T-helper 2 cell treated with Interferon-gamma antibody and Interleukin-4, amounts not matched to agents 5 μg/mL and 100 μg/mL, for 36 hours (primary cell): Measurements from ENCODE around the gene TMEM132C.
"Not testable (repeated sequence)": the region's sequence is repeated elsewhere in the genome, so short reads cannot be mapped to it uniquely, and the experiment has no call there.

Experiments used
- DNase-seq: peaks from one replicate; pipeline ENCODE4 v3.0.0; 2021; ENCODE audit warnings: low spot score
- H3K27ac Mint-ChIP-seq: one replicate; pipeline ENCODE4 v1.8.0; 2021; ENCODE audit warnings: mild to moderate bottlenecking, mixed read lengths
- H3K27me3 Mint-ChIP-seq: one replicate; pipeline ENCODE4 v1.8.0; 2021; ENCODE audit warnings: low read depth, mixed read lengths
- H3K36me3 Mint-ChIP-seq: one replicate; pipeline ENCODE4 v1.8.0; 2021; ENCODE audit warnings: low read depth, mixed read lengths
- H3K4me1 Mint-ChIP-seq: one replicate; pipeline ENCODE4 v1.8.0; 2021; ENCODE audit warnings: low read depth, mixed read lengths
- H3K4me3 Mint-ChIP-seq: one replicate; pipeline ENCODE4 v1.8.0; 2022; ENCODE audit warnings: mild to moderate bottlenecking, moderate library complexity, mixed read lengths
- H3K9me3 Mint-ChIP-seq: one replicate; pipeline ENCODE4 v1.8.0; 2021; ENCODE audit warnings: mixed read lengths

The TMEM132C gene

GRCh38 chr12:128267131-128267622, at the start of gene TMEM132C:
Gene TMEM132C (plus strand): TSS chr12:128267170. CDS start chr12:128267403, 233 bp downstream.
- Mint-ChIP-seq H3K27me3 (peaks cover 38% of the 10 kb centered on the region), H3K27ac (no peak within 1 kb of the TSS), H3K9me3 (peaks cover 5% of the 10 kb centered on the region), H3K4me3 (no peak within 1 kb of the TSS), H3K4me1 (no peaks in the 10 kb centered on the region), H3K36me3 (no peaks in the 10 kb centered on the region)
- no peak for DNase-seq

GRCh38 chr12:128224226-128224625, 42.7 kb upstream of the TMEM132C start:
- Mint-ChIP-seq H3K9me3 (peaks cover 32% of the 10 kb centered on the region), H3K36me3 (no peaks in the 10 kb centered on the region), H3K4me1 (no peaks in the 10 kb centered on the region), H3K27ac (no peak overlapping the region), H3K4me3 (no peak overlapping the region), H3K27me3 (no peaks in the 10 kb centered on the region)
- DNase-seq = no peak

GRCh38 chr12:128228581-128228980, 38.4 kb upstream of the TMEM132C start:
- Mint-ChIP-seq H3K4me3 (no peak overlapping the region), H3K36me3 (no peaks in the 10 kb centered on the region), H3K27ac (no peak overlapping the region), H3K9me3 (peaks cover 39% of the 10 kb centered on the region), H3K4me1 (no peaks in the 10 kb centered on the region), H3K27me3 (no peaks in the 10 kb centered on the region)
- DNase-seq = no peak

GRCh38 chr12:128235635-128236417, 31.1 kb upstream of the TMEM132C start:
- Mint-ChIP-seq H3K4me3 (no peak overlapping the region), H3K9me3 (peaks cover 25% of the 10 kb centered on the region), H3K27ac (no peak overlapping the region), H3K4me1 (no peaks in the 10 kb centered on the region), H3K27me3 (no peaks in the 10 kb centered on the region), H3K36me3 (no peaks in the 10 kb centered on the region)
- DNase-seq = no peak

- H3K27me3 Mint-ChIP-seq = no peaks in the 10 kb centered on the region
- H3K4me3 Mint-ChIP-seq = no peak overlapping the region
- no peak for DNase-seq
- no peaks in the 10 kb centered on the region for H3K4me1 Mint-ChIP-seq
- H3K9me3 Mint-ChIP-seq = peaks cover 20% of the 10 kb centered on the region
- H3K36me3 Mint-ChIP-seq = no peaks in the 10 kb centered on the region
- H3K27ac Mint-ChIP-seq = no peak overlapping the region
Observed at GRCh38 chr12:128236525-128236924, 30.4 kb upstream of the TMEM132C start.

GRCh38 chr12:128240745-128241144, 26.2 kb upstream of the TMEM132C start:
- DNase-seq = no peak
- Mint-ChIP-seq H3K36me3 (no peaks in the 10 kb centered on the region), H3K27me3 (no peaks in the 10 kb centered on the region)

GRCh38 chr12:128245121-128245520, 21.8 kb upstream of the TMEM132C start:
- peaks cover 27% of the 10 kb centered on the region for H3K9me3 Mint-ChIP-seq
- H3K4me1 Mint-ChIP-seq = no peaks in the 10 kb centered on the region
- H3K27ac Mint-ChIP-seq = no peak overlapping the region
- H3K36me3 Mint-ChIP-seq = no peaks in the 10 kb centered on the region
- DNase-seq = no peak
- no peak overlapping the region for H3K4me3 Mint-ChIP-seq
- no peaks in the 10 kb centered on the region for H3K27me3 Mint-ChIP-seq

More at GRCh38 chr12:128240745-128241144, 26.2 kb upstream of the TMEM132C start:
- Mint-ChIP-seq H3K9me3 (peaks cover 14% of the 10 kb centered on the region), H3K27ac (no peak overlapping the region), H3K4me3 (no peak overlapping the region), H3K4me1 (no peaks in the 10 kb centered on the region)

GRCh38 chr12:128245905-128246304, 21.1 kb upstream of the TMEM132C start:
- DNase-seq = no peak
- no peaks in the 10 kb centered on the region for H3K36me3 Mint-ChIP-seq
- no peaks in the 10 kb centered on the region for H3K27me3 Mint-ChIP-seq
- no peak overlapping the region for H3K4me3 Mint-ChIP-seq
- no peak overlapping the region for H3K27ac Mint-ChIP-seq
- H3K9me3 Mint-ChIP-seq = peaks cover 31% of the 10 kb centered on the region
- H3K4me1 Mint-ChIP-seq = no peaks in the 10 kb centered on the region

- H3K36me3 Mint-ChIP-seq = no peaks in the 10 kb centered on the region
- H3K4me1 Mint-ChIP-seq = no peaks in the 10 kb centered on the region
- no peak for DNase-seq
- no peaks in the 10 kb centered on the region for H3K27me3 Mint-ChIP-seq
- peaks cover 32% of the 10 kb centered on the region for H3K9me3 Mint-ChIP-seq
- H3K4me3 Mint-ChIP-seq = no peak overlapping the region
- no peak overlapping the region for H3K27ac Mint-ChIP-seq
Observed at GRCh38 chr12:128250096-128250495, 16.9 kb upstream of the TMEM132C start.

GRCh38 chr12:128253829-128254228, 13.1 kb upstream of the TMEM132C start:
- not testable (repeated sequence) for H3K4me1 Mint-ChIP-seq

GRCh38 chr12:128258866-128259555, 8.0 kb upstream of the TMEM132C start:
- Mint-ChIP-seq H3K9me3 (no peaks in the 10 kb centered on the region), H3K4me1 (no peaks in the 10 kb centered on the region), H3K27me3 (no peaks in the 10 kb centered on the region), H3K27ac (no peak overlapping the region), H3K36me3 (no peaks in the 10 kb centered on the region), H3K4me3 (no peak overlapping the region)
- DNase-seq = no peak

More at GRCh38 chr12:128253829-128254228, 13.1 kb upstream of the TMEM132C start:
- DNase-seq, H3K4me3 Mint-ChIP-seq, H3K36me3 Mint-ChIP-seq, H3K27ac Mint-ChIP-seq, H3K27me3 Mint-ChIP-seq: not testable (repeated sequence)
- H3K9me3 Mint-ChIP-seq = peaks cover 16% of the 10 kb centered on the region

GRCh38 chr12:128259556-128260070, 7.4 kb upstream of the TMEM132C start:
- Mint-ChIP-seq H3K36me3 (no peaks in the 10 kb centered on the region), H3K4me3 (no peak overlapping the region), H3K27me3 (no peaks in the 10 kb centered on the region), H3K27ac (no peak overlapping the region), H3K9me3 (peaks cover 5% of the 10 kb centered on the region), H3K4me1 (no peaks in the 10 kb centered on the region)
- DNase-seq = no peak

GRCh38 chr12:128261757-128262156, 5.2 kb upstream of the TMEM132C start:
- H3K36me3 Mint-ChIP-seq = no peaks in the 10 kb centered on the region
- DNase-seq = no peak
- H3K9me3 Mint-ChIP-seq = peaks cover 5% of the 10 kb centered on the region
- no peak overlapping the region for H3K27ac Mint-ChIP-seq
- H3K4me1 Mint-ChIP-seq = no peaks in the 10 kb centered on the region
- H3K27me3 Mint-ChIP-seq = peaks cover 17% of the 10 kb centered on the region
- H3K4me3 Mint-ChIP-seq = no peak overlapping the region

- Mint-ChIP-seq H3K36me3 (no peaks in the 10 kb centered on the region), H3K27me3 (peaks cover 38% of the 10 kb centered on the region), H3K4me3 (no peak overlapping the region), H3K4me1 (no peaks in the 10 kb centered on the region), H3K27ac (no peak overlapping the region), H3K9me3 (peaks cover 5% of the 10 kb centered on the region)
- no peak for DNase-seq
Observed at GRCh38 chr12:128265566-128265965, 1.4 kb upstream of the TMEM132C start.
